ENCODE measurements around the gene UNCX. TPM values are rescaled to one million over a fixed set of nuclear protein-coding genes. Genes with fewer than 3 reads are reported as not detected.

Gene UNCX
- total RNA-seq, 2 experiments from 2014 or later: not detected

GRCh38 chr7:1214516-1214915 lies 18.2 kb upstream of the UNCX start:
- H4K20me1 ChIP-seq (ENCODE audit: insufficient read depth, low read length): no peaks in the 10 kb centered on the region
- ChIA-PET CTCF (ENCODE audit: unreplicated experiment) (no interaction called here), POLR2A (interaction anchor here (0.7 to 1.1 kb wide), 2 partner anchors 20 to 424 kb away, joined by 3 read pairs; no protein-coding TSS in a partner anchor)
- H3K27ac ChIP-seq (ENCODE audit: low read depth, low read length, poor library complexity, severe bottlenecking): no peak overlapping the region
- no TSS peak for BruUV-seq (replicated peaks)
- no peak overlapping the region for H2AFZ ChIP-seq (ENCODE audit: low read length)
- DNase-seq (ENCODE audit: low spot score): no peak
- H3K79me2 ChIP-seq (ENCODE audit: insufficient read depth, low read depth, low read length): no peaks in the 10 kb centered on the region
- no peak overlapping the region for H3K4me2 ChIP-seq (ENCODE audit: low read length)
- H3K9me3 ChIP-seq (ENCODE audit: low read length): no peaks in the 10 kb centered on the region
- no peaks in the 10 kb centered on the region for H3K4me1 ChIP-seq (ENCODE audit: insufficient read depth, low read length, poor library complexity, severe bottlenecking)
- H3K36me3 ChIP-seq (ENCODE audit: insufficient read depth, low read length): no peaks in the 10 kb centered on the region
- H3K4me3 ChIP-seq (ENCODE audit: low read depth, low read length, poor library complexity, severe bottlenecking): no peak overlapping the region
- intact Hi-C loops (cut with micrococcal nuclease; ENCODE audit: unreplicated experiment): no loop called here
- H3K9me2 ChIP-seq (ENCODE audit: insufficient read depth, low read length): no peaks in the 10 kb centered on the region
- TF ChIP-seq EZH2phosphoT487 (IDR thresholded peaks at IDR 0.05; ENCODE audit: borderline replicate concordance, low read depth, low read length): no peak
- TF ChIP-seq CTCF (conservative IDR thresholded peaks at IDR 0.05; ENCODE audit: low read length): no peak

- H3K4me2 ChIP-seq (ENCODE audit: low read length): no peak overlapping the region
- no peak overlapping the region for H2AFZ ChIP-seq (ENCODE audit: low read length)
- no peaks in the 10 kb centered on the region for H4K20me1 ChIP-seq (ENCODE audit: insufficient read depth, low read length)
- TF ChIP-seq CTCF (conservative IDR thresholded peaks at IDR 0.05; ENCODE audit: low read length): no peak
- no peak for TF ChIP-seq EZH2phosphoT487 (IDR thresholded peaks at IDR 0.05; ENCODE audit: borderline replicate concordance, low read depth, low read length)
- H3K36me3 ChIP-seq (ENCODE audit: insufficient read depth, low read length): no peaks in the 10 kb centered on the region
- H3K9me3 ChIP-seq (ENCODE audit: low read length): no peaks in the 10 kb centered on the region
- H3K9me2 ChIP-seq (ENCODE audit: insufficient read depth, low read length): no peaks in the 10 kb centered on the region
- H3K4me1 ChIP-seq (ENCODE audit: insufficient read depth, low read length, poor library complexity, severe bottlenecking): no peaks in the 10 kb centered on the region
- BruUV-seq (replicated peaks): no TSS peak
- POLR2A ChIA-PET: no interaction called here
- H3K4me3 ChIP-seq (ENCODE audit: low read depth, low read length, poor library complexity, severe bottlenecking): no peak overlapping the region
- H3K27ac ChIP-seq (ENCODE audit: low read depth, low read length, poor library complexity, severe bottlenecking): no peak overlapping the region
- intact Hi-C loops (cut with micrococcal nuclease; ENCODE audit: unreplicated experiment): no loop called here
- CTCF ChIA-PET (ENCODE audit: unreplicated experiment): no interaction called here
- no peak for DNase-seq (ENCODE audit: low spot score)
- H3K79me2 ChIP-seq (ENCODE audit: insufficient read depth, low read depth, low read length): no peaks in the 10 kb centered on the region
Observed at GRCh38 chr7:1218541-1219165, 14.0 kb upstream of the UNCX start.

GRCh38 chr7:1219498-1219897 lies 13.2 kb upstream of the UNCX start:
- no peak overlapping the region for H2AFZ ChIP-seq (ENCODE audit: low read length)
- no peak for TF ChIP-seq CTCF (conservative IDR thresholded peaks at IDR 0.05; ENCODE audit: low read length)
- no peak for TF ChIP-seq EZH2phosphoT487 (IDR thresholded peaks at IDR 0.05; ENCODE audit: borderline replicate concordance, low read depth, low read length)
- no peaks in the 10 kb centered on the region for H3K9me2 ChIP-seq (ENCODE audit: insufficient read depth, low read length)
- H3K9me3 ChIP-seq (ENCODE audit: low read length): no peaks in the 10 kb centered on the region
- DNase-seq (ENCODE audit: low spot score): no peak
- no peaks in the 10 kb centered on the region for H3K4me1 ChIP-seq (ENCODE audit: insufficient read depth, low read length, poor library complexity, severe bottlenecking)
- no peaks in the 10 kb centered on the region for H3K79me2 ChIP-seq (ENCODE audit: insufficient read depth, low read depth, low read length)
- no peak overlapping the region for H3K4me2 ChIP-seq (ENCODE audit: low read length)
- ChIA-PET CTCF (ENCODE audit: unreplicated experiment) (no interaction called here), POLR2A (no interaction called here)
- no peaks in the 10 kb centered on the region for H4K20me1 ChIP-seq (ENCODE audit: insufficient read depth, low read length)
- H3K27ac ChIP-seq (ENCODE audit: low read depth, low read length, poor library complexity, severe bottlenecking): no peak overlapping the region
- no TSS peak for BruUV-seq (replicated peaks)
- H3K36me3 ChIP-seq (ENCODE audit: insufficient read depth, low read length): no peaks in the 10 kb centered on the region
- no peak overlapping the region for H3K4me3 ChIP-seq (ENCODE audit: low read depth, low read length, poor library complexity, severe bottlenecking)
- intact Hi-C loops (cut with micrococcal nuclease; ENCODE audit: unreplicated experiment): no loop called here

All from OCI-LY7 (cell line).